ENCODE data around the gene SPEN. TPM values are rescaled to one million over a fixed set of nuclear protein-coding genes. Genes with fewer than 3 reads are reported as not detected.

The SPEN gene
- total and polyA plus RNA-seq, 10 of the 15 experiments (the other 5 are each of a cell fraction or from before 2014, with no cell fraction given) = 5.2 to 58.7 (median 20.1) TPM

DNA sequence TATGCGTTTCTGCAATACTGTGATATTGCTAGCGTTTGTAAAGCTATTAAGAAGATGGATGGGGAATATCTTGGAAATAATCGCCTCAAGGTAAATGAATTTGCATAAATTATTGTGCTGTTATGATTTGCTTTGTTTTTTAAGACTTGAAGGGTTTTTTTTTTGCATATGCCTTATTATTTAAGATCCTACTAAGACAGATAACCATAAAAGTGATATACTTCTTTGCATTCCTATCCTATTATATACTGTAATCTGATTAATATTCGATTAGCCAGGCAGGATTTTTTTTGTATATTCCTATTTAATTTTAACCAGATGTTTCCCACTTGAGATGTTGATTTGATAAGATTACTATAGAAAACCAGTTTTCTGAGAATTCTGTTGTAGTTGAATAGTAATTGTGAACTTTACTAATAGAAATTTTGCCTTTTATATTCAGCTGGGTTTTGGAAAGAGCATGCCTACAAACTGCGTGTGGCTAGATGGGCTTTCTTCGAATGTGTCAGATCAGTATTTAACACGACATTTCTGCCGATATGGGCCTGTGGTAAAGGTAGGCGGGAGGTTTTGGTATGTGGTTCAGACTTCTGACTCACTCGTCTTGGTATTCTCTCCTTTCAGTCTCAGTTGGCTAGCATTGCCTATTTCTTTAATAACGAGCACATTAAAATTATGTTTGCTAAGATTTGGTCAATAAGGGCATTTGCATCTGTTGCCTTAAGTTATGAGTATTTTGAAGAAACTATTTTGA lies 71.6 kb downstream of the SPEN start (continued):
- TF ChIP-seq ZZZ3 (IDR thresholded peaks at IDR 0.05; ENCODE audit: control insufficient read depth, insufficient read length, low read depth) = no peak
- no peak for TF ChIP-seq ASH2L (IDR thresholded peaks at IDR 0.05; ENCODE audit: borderline replicate concordance, low read depth)
- TF ChIP-seq TARDBP (IDR thresholded peaks at IDR 0.05; ENCODE audit: borderline replicate concordance) = no peak
- TF ChIP-seq, protein P1, sequence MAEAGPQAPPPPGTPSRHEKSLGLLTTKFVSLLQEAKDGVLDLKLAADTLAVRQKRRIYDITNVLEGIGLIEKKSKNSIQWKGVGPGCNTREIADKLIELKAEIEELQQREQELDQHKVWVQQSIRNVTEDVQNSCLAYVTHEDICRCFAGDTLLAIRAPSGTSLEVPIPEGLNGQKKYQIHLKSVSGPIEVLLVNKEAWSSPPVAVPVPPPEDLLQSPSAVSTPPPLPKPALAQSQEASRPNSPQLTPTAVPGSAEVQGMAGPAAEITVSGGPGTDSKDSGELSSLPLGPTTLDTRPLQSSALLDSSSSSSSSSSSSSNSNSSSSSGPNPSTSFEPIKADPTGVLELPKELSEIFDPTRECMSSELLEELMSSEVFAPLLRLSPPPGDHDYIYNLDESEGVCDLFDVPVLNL (IDR thresholded peaks at IDR 0.05; ENCODE audit: low read depth, low read length) = no peak
- TF ChIP-seq WRNIP1 (IDR thresholded peaks at IDR 0.05; ENCODE audit: borderline replicate concordance, low read depth, low read length) = no peak
- TF ChIP-seq RCOR1 (conservative IDR thresholded peaks at IDR 0.05; ENCODE audit: low read depth, low read length) = no peak
- no peak for TF ChIP-seq SREBF1 (IDR thresholded peaks at IDR 0.05; ENCODE audit: low read length)
- no peak for TF ChIP-seq SPI1 (IDR thresholded peaks at IDR 0.05; ENCODE audit: borderline replicate concordance, insufficient read depth, low read depth, low read length)
- TF ChIP-seq, protein P2, sequence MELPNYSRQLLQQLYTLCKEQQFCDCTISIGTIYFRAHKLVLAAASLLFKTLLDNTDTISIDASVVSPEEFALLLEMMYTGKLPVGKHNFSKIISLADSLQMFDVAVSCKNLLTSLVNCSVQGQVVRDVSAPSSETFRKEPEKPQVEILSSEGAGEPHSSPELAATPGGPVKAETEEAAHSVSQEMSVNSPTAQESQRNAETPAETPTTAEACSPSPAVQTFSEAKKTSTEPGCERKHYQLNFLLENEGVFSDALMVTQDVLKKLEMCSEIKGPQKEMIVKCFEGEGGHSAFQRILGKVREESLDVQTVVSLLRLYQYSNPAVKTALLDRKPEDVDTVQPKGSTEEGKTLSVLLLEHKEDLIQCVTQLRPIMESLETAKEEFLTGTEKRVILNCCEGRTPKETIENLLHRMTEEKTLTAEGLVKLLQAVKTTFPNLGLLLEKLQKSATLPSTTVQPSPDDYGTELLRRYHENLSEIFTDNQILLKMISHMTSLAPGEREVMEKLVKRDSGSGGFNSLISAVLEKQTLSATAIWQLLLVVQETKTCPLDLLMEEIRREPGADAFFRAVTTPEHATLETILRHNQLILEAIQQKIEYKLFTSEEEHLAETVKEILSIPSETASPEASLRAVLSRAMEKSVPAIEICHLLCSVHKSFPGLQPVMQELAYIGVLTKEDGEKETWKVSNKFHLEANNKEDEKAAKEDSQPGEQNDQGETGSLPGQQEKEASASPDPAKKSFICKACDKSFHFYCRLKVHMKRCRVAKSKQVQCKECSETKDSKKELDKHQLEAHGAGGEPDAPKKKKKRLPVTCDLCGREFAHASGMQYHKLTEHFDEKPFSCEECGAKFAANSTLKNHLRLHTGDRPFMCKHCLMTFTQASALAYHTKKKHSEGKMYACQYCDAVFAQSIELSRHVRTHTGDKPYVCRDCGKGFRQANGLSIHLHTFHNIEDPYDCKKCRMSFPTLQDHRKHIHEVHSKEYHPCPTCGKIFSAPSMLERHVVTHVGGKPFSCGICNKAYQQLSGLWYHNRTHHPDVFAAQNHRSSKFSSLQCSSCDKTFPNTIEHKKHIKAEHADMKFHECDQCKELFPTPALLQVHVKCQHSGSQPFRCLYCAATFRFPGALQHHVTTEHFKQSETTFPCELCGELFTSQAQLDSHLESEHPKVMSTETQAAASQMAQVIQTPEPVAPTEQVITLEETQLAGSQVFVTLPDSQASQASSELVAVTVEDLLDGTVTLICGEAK (IDR thresholded peaks at IDR 0.05; ENCODE audit: borderline replicate concordance) = no peak
- TF ChIP-seq ETV6 (conservative IDR thresholded peaks at IDR 0.05 in 1 of 2, IDR thresholded peaks at IDR 0.05 in 1 of 2; ENCODE audit: borderline replicate concordance in 1 of 2, low read depth in 1 of 2) = peak in 1 of 2 experiments; percentile 47; a peak in 1 of 4 replicates
- TF ChIP-seq POLR2A (IDR thresholded peaks at IDR 0.05; ENCODE audit: low read depth, low read length) = no peak
- peak; percentile 93 for TF ChIP-seq ZBED1 (IDR thresholded peaks at IDR 0.05; ENCODE audit: borderline replicate concordance)
- TF ChIP-seq, protein P3, sequence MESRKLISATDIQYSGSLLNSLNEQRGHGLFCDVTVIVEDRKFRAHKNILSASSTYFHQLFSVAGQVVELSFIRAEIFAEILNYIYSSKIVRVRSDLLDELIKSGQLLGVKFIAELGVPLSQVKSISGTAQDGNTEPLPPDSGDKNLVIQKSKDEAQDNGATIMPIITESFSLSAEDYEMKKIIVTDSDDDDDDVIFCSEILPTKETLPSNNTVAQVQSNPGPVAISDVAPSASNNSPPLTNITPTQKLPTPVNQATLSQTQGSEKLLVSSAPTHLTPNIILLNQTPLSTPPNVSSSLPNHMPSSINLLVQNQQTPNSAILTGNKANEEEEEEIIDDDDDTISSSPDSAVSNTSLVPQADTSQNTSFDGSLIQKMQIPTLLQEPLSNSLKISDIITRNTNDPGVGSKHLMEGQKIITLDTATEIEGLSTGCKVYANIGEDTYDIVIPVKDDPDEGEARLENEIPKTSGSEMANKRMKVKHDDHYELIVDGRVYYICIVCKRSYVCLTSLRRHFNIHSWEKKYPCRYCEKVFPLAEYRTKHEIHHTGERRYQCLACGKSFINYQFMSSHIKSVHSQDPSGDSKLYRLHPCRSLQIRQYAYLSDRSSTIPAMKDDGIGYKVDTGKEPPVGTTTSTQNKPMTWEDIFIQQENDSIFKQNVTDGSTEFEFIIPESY (IDR thresholded peaks at IDR 0.05) = no peak
- TF ChIP-seq, protein P4, sequence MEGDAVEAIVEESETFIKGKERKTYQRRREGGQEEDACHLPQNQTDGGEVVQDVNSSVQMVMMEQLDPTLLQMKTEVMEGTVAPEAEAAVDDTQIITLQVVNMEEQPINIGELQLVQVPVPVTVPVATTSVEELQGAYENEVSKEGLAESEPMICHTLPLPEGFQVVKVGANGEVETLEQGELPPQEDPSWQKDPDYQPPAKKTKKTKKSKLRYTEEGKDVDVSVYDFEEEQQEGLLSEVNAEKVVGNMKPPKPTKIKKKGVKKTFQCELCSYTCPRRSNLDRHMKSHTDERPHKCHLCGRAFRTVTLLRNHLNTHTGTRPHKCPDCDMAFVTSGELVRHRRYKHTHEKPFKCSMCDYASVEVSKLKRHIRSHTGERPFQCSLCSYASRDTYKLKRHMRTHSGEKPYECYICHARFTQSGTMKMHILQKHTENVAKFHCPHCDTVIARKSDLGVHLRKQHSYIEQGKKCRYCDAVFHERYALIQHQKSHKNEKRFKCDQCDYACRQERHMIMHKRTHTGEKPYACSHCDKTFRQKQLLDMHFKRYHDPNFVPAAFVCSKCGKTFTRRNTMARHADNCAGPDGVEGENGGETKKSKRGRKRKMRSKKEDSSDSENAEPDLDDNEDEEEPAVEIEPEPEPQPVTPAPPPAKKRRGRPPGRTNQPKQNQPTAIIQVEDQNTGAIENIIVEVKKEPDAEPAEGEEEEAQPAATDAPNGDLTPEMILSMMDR (IDR thresholded peaks at IDR 0.05 in 2 of 3, conservative IDR thresholded peaks at IDR 0.05 in 1 of 3; ENCODE audit: control insufficient read depth in 2 of 3, extremely low read depth in 1 of 3, insufficient read depth in 1 of 3, low read depth in 3 of 3, low read length in 3 of 3) = no peak
- TF ChIP-seq RB1 (IDR thresholded peaks at IDR 0.05; ENCODE audit: borderline replicate concordance) = no peak
- no peak for TF ChIP-seq ESRRA (IDR thresholded peaks at IDR 0.05; ENCODE audit: low read length)
- peak; percentile 90 for TF ChIP-seq CREM (IDR thresholded peaks at IDR 0.05; ENCODE audit: low read depth)
- TF ChIP-seq FOS (IDR thresholded peaks at IDR 0.05; ENCODE audit: borderline replicate concordance, extremely low read depth, insufficient read length) = no peak
- no peak; the same call in 1 of the 2 replicates for TF ChIP-seq SMC3 (IDR thresholded peaks at IDR 0.05; ENCODE audit: borderline replicate concordance, low read length)
- TF ChIP-seq ZNF622 (IDR thresholded peaks at IDR 0.05) = no peak
- TF ChIP-seq EGR1 (IDR thresholded peaks at IDR 0.05; ENCODE audit: borderline replicate concordance in 1 of 2, low read depth in 2 of 2, low read length in 2 of 2) = 0 out of 3 replicates have a peak, but pooled peaks of 1 of the 2 experiments have one; percentile 28
